HG02885 (cell line): ENCODE data around the gene MNAT1.
"Not testable (repeated sequence)": the region's sequence is repeated elsewhere in the genome, so short reads cannot be mapped to it uniquely, and the experiment has no call there.

Source experiments
- ATAC-seq: cut with Tn5 transposase; IDR thresholded peaks from one replicate; pipeline ENCODE4 v1.9.1; 2021; ENCODE audit warnings: mild to moderate bottlenecking; ENCODE audit not compliant: unreplicated experiment, poor library complexity

The MNAT1 gene

GRCh38 chr14:60867503-60868172, 133.1 kb downstream of the MNAT1 start:
- ATAC-seq = no peak

- ATAC-seq = no peak
Measured at GRCh38 chr14:60878121-60878520, 143.6 kb downstream of the MNAT1 start.

DNA sequence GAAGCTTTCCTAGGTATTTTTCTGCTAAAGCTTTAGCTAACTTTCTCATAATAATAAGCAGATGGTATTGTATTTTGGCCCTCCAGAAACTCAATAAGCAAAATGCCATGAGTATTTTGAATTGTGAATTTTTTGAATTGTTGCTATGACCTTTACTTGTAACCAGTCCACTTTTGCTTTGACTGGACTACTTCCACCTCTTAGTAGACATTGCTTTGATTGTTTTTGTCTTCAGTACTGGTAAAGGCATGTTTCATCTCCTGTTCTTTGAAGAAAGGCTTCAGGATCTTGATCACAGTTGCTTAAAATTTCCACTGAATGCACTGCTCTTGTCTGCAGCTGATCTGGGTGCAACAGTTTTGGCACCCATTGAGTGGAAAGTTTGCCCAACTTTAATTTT, 144.0 kb downstream of the MNAT1 start:
- no peak for ATAC-seq

GRCh38 chr14:60882219-60882618, 147.7 kb downstream of the MNAT1 start:
- ATAC-seq = no peak

DNA sequence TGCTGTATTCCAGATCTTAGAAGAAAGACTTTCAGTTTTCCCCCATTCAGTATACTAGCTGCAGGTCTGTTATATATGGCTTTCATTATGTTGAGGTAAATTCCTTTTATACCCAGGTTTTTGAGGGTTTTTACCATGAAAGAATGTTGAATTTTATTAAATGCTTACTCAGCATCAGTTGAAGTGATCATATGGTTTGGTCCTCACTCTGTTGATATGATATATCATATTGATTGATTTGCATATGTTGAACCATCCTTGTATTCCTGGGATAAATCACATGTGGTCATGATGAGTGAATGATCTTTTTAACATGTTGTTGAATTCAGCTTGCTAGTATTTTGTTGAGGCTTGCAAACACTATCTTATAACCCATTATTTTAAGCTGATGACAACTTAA, 149.6 kb downstream of the MNAT1 start:
- no peak for ATAC-seq

DNA sequence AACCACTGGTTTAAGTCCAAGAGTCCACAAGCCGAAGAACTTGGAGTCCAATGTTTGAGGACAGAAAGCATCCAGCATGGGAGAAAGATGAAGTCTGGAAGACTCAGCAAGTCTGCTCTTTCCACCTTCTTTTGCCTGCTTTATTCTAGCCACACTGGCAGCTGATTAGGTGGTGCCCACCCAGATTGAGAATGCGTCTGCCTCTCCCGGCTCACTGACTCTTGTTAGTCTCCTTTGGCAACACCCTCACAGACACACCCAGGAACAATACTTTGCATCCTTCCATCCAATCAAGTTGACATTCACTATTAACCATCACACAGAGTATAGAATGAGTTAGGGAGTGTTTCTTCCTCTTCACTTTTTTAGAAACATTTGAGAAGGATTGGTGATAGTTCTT, 156.1 kb downstream of the MNAT1 start:
- ATAC-seq = not testable (repeated sequence)

GRCh38 chr14:60893911-60894310, 159.3 kb downstream of the MNAT1 start:
- ATAC-seq = no peak

DNA sequence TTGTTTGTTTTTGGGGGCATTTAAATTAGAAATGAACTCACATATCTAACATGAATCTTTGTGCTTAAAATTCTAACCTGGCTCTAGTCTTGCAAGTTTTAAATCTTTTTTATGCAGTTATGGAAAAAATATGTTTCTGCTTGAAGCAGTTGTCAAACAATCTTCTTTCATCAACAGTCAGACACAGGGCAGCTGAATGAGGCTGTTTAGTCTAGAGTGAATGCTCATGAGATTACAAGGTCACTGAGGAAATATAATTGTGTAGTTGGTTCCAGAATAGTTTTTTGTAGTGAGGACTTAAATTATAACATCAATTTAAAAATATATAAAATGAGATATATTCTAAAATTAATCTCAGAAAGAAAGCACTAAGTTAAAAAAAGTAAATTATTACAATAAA, 169.8 kb downstream of the MNAT1 start:
- ATAC-seq = no peak

DNA sequence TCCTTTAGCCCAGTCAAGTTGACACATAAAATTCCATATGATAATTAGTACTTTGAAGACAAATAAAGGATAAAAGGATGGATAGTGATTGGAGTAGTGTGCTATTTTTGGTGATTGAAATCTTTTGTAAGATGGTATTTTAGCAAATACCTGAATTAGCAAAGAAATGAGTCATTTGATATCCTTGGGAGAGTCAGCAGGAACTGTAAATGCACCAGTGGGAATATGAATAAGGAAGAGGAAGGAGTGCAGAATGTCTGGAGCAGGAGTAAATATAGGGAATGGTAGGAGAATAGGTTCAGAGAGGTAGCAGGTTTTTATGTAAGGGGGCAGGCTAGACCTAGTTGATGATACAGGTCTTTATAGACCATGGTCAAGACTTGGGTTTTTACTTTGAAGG, 171.4 kb downstream of the MNAT1 start:
- no peak for ATAC-seq

GRCh38 chr14:60915781-60916180, 181.2 kb downstream of the MNAT1 start:
- no peak for ATAC-seq

DNA sequence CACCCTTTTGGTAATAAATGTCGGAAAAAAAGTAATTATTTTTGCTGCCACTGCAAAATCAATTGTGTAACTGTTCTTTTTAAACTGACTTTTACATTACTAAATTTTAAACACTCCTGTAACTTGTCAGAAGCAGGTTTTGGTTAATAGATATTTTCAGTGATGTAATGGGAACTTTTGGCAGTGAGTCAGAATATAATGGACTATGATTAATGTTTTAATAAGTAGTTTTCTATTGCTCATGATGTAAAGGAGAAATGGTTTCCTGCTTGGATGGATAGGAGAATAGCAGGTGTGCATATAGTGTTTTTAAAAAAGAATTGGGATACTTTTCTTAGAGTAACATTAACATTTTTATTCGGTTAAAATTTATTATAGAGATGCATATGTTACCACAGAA, 187.5 kb downstream of the MNAT1 start:
- no peak for ATAC-seq

GRCh38 chr14:60925286-60925685, 190.7 kb downstream of the MNAT1 start:
- ATAC-seq = no peak

GRCh38 chr14:60926002-60926401, 191.4 kb downstream of the MNAT1 start:
- peak; percentile 99 for ATAC-seq

DNA sequence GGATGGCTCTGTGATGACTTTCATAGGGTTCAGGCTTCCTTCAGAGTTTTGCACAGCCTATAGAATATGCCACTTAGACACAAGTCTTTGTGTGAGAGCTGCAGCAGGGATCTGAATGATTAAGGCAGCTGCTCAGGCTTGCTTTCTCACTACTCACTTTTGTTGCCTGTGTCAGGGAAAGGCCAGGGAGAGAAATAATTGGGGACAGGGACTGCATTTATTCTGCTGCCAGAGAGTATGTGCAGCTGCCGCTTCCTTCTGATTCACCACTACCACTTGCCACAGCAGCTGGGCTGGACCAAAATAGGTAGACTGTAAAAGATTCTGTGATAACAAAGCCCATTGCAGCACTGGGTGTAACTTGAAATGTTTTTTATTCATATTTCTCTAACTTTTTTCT, 196.7 kb downstream of the MNAT1 start:
- ATAC-seq = no peak

DNA sequence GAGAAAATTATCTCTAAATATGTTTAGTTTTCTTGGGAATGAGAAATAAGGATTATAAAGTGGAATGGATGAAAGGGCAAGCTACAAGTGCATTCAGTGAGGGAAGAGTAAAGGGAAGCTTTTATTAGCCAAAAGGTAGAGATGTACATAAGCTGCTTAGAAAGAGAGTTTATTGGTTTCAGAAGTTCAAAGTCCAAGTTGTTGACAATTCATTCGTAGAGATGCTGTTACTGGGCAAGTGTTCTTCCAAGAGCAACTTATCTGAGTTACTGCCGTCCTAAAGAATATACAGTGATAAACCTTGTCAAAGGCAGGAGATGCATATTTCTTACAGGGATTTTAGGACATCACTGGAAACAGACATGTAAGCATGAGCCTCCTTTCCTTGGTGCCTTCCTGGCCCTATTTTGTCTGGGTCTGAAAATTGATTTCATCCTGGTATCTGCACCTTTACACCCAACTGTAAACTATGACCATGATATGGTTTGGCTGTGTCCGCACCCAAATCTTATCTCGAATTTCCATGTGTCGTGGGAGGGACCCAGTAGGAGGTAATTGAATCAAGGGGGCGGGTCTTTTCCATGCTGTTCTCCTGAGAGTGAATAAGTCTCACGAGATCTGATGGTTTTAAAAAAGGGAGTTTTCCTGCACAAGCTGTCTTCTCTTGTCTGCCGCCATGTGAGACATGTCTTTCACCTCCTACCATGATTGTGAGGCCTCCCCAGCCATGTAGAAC, 199.5 kb downstream of the MNAT1 start:
- no peak for ATAC-seq

GRCh38 chr14:60935319-60935718, 200.8 kb downstream of the MNAT1 start:
- ATAC-seq = no peak

GRCh38 chr14:60943637-60944032, 209.1 kb downstream of the MNAT1 start:
- ATAC-seq = no peak

DNA sequence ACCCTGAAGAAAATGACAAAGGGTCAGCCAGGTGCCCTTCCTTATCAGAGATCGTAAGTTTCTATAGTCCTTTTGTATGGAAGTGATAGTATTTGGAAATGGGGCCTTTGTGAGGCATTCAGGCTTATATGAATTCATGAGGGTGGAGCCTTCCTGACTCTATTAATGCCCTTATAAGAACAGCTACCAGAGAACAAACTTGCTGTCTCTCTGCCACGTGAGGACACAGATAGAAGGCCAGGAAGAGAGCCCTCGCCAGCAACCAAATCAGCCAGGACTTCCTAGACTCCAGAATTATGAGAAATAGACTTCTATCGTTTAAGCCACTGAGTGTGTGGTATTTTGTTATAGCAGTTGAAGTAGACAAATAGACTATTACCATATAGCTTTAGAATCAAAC, 209.6 kb downstream of the MNAT1 start:
- ATAC-seq = no peak

DNA sequence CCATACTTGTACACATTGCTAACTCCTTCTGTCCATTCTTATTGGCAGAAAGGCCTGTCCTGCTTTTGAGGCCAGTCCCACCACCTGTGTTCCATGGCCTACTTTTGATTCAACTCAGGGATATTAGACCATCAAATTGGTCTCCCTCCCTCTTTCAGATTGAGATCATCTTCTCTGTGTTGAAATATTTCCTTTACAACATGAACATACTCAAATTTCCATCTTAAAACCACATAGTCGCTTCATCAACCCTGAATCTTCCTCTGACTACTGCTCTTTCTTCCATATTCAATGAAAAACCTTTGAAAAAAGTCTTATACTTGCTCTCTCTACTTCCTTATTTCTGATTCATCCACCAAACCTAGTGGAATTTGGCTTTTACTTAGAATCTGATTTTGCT, 211.4 kb downstream of the MNAT1 start:
- ATAC-seq = no peak

- ATAC-seq = no peak
Measured at GRCh38 chr14:60946773-60947172, 212.2 kb downstream of the MNAT1 start.

- ATAC-seq = no peak
Measured at GRCh38 chr14:60951776-60952435, 217.3 kb downstream of the MNAT1 start.

- no peak for ATAC-seq
Measured at GRCh38 chr14:60956202-60956601, 221.6 kb downstream of the MNAT1 start.
